GM21717 (cell line): Measurements from ENCODE around the gene CDX4.
"Not testable (repeated sequence)": the region's sequence is repeated elsewhere in the genome, so short reads cannot be mapped to it uniquely, and the experiment has no call there.

Source experiments
- ATAC-seq: cut with Tn5 transposase; IDR thresholded peaks from one replicate; pipeline ENCODE4 v1.9.1; 2021; ENCODE audit warnings: mild to moderate bottlenecking, moderate library complexity; ENCODE audit not compliant: unreplicated experiment

The CDX4 gene

GRCh38 chrX:73446831-73447230 lies at the start of gene CDX4:
CDX4 (plus strand) TSS chrX:73447053; CDS start chrX:73447254, 201 bp downstream.
- ATAC-seq = no peak

- no peak for ATAC-seq
These were observed 48.5 kb upstream of the CDX4 start for GRCh38 chrX:73398185-73398914.

- ATAC-seq = no peak
These were observed 46.6 kb upstream of the CDX4 start for GRCh38 chrX:73400136-73400748.

DNA sequence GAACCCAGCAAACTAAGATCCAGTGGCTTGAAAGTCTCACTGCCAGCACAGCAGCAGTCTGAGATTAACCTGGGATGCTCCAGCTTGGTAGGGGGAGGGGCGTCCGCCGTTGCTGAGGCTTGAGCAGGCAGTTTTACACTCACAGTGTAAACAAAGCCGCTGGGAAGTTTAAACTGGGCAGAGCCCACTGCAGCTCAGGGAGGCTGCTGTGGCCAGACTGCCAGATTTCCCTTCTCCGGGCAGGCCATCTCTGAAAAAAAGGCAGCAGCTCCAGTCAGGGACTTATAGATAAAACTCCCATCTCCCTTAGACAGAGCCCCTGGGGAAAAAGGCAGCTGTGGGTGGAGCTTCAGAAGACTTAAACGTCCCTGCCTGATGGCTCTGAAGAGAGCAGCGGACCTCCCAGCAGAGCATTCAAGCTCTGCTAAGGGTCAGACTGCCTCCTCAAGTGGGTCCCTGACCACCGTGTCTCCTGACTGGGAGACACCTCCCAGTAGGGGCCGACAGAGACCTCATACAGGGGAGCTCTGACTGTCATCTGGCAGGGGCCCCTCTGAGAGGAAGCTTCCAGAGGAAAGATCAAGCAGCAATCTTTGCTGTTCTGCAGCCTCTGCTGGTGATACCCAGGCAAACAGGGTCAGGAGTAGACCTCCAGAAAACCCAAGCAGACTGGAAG lies 45.1 kb upstream of the CDX4 start:
- no peak for ATAC-seq

- ATAC-seq = no peak
These were observed 33.9 kb upstream of the CDX4 start for GRCh38 chrX:73412930-73413329.

DNA sequence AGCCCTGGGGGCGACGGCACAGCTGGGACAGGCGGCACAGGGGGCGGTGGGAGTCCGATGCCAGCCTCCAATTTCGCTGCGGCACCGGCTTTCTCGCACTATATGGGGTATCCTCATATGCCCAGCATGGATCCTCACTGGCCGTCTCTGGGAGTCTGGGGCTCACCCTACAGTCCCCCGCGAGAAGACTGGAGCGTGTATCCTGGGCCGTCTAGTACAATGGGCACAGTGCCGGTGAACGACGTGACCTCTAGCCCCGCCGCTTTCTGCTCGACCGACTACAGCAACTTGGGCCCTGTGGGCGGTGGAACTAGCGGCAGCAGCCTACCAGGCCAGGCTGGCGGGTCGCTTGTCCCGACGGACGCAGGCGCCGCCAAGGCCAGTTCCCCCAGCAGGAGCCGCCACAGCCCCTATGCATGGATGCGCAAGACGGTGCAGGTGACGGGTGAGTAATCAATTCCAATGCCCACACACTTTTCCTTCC lies 500 bp downstream of the CDX4 start:
- ATAC-seq = no peak

GRCh38 chrX:73448379-73448778 lies 1.5 kb downstream of the CDX4 start:
- no peak for ATAC-seq

GRCh38 chrX:73455171-73455570 lies 8.3 kb downstream of the CDX4 start:
- ATAC-seq = no peak

GRCh38 chrX:73457306-73457705 lies 10.5 kb downstream of the CDX4 start:
- no peak for ATAC-seq

GRCh38 chrX:73468376-73468775 lies 21.5 kb downstream of the CDX4 start:
- no peak for ATAC-seq

DNA sequence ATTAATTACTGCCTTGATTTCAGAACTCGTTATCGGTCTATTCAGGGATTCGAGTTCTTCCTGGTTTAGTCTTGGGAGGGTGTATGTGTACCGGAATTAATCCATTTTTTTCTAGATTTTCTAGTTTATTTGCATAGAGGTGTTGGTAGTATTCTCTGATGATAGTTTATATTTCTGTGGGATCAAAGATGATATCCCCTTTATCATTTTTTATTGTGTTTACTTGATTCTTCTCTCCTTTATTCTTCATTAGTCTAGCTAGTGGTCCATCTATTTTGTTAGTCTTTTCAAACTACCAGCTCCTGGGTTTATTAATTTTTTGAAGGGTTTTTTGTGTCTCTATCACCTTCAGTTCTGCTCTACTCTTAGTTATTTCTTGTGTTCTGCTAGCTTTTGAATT lies 32.1 kb downstream of the CDX4 start:
- ATAC-seq = no peak

GRCh38 chrX:73481521-73481920 lies 34.7 kb downstream of the CDX4 start:
- no peak for ATAC-seq

- ATAC-seq = no peak
These were observed 43.8 kb downstream of the CDX4 start for GRCh38 chrX:73490661-73491060.

DNA sequence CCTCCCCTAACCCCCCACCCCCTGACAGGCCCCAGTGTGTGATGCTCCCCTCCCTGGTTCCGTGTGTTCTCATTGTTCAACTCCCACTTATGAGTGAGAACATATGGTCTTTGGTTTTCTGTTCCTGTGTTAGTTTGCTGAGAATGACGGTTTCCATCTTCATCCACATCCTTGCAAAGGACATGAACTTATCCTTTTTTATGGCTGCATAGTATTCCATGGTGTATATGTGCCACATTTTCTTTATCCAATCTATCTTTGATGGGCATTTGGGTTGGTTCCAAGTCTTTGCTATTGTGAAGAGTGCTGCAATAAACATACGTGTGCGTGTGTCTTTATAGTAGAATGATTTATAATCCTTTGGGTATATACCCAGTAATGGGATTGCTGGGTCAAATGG lies 45.3 kb downstream of the CDX4 start:
- not testable (repeated sequence) for ATAC-seq
